ENCODE measurements around the gene AXIN1.

DNA sequence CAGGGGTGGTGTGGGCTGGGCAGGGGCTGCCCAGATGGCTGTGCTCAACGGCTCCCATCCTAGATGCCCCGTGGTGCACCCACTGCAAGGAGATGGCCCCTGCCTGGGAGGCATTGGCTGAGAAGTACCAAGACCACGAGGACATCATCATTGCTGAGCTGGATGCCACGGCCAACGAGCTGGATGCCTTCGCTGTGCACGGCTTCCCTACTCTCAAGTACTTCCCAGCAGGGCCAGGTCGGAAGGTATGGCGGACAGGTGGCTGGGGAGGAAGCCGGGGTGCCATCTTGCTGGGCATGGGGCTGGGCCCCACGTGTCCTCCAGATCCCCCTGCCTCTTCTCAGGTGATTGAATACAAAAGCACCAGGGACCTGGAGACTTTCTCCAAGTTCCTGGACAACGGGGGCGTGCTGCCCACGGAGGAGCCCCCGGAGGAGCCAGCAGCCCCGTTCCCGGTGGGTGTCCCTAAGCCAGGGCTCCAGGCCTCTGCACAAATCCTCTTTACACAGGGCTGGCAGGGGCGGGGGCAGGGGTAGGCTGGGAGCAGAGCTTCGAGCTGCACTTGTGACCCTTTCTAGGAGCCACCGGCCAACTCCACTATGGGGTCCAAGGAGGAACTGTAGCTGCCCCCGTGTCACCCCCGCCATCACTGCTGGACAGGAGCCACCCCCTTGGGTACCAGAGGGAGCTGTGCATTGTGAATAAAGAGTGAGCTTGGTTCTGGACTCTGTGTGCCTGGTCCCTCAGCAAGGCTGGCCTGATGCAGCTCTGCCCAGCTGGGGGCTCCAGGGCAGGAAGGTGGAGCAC lies 65.8 kb downstream of the AXIN1 start:
- no peak for TF ChIP-seq CTCF (IDR thresholded peaks at IDR 0.05; ENCODE audit: extremely low read depth in 1 of 2, insufficient read depth in 1 of 2, low read depth in 1 of 2, low read length in 2 of 2)
- no peak for TF ChIP-seq EZH2 (IDR thresholded peaks at IDR 0.05; ENCODE audit: borderline replicate concordance, low read depth, low read length, severe bottlenecking)
- TF ChIP-seq POLR2AphosphoS5 (IDR thresholded peaks at IDR 0.05; ENCODE audit: insufficient read depth, low read depth, low read length): no peak

Data from endothelial cell of umbilical vein (primary cell).